SK-N-SH (cell line): ENCODE measurements around the gene NPTX1. TPM values are rescaled to one million over a fixed set of nuclear protein-coding genes. Genes with fewer than 3 reads are reported as not detected.

Experiments used
- CTCF ChIA-PET: fragments of 300-600, 350-600 bp; formaldehyde crosslinking; extraction: SDS; loops from one replicate; lab custom pipeline; 2021; lab: Yijun Ruan, JAX
- POLR2A ChIA-PET: fragments of 350-600 bp; sonication (Branson Sonifier 250); formaldehyde crosslinking; extraction: SDS; loops from one replicate; lab custom pipeline; 2020; ENCODE audit warnings: antibody characterized with exemption, inconsistent platforms; lab: Yijun Ruan, JAX
- DNase-seq: peaks from one replicate; pipeline ENCODE4 v3.0.0; 2012
- H2AFZ ChIP-seq: fragments of 200-600 bp; sonication (generic); 2 replicates; pipeline ENCODE4 v1.8.1; 2016; ENCODE audit warnings: antibody characterized with exemption, mild to moderate bottlenecking, low read depth
- H3F3A ChIP-seq: fragments of 200-600 bp; sonication (generic); replicated peaks from 2 replicates; pipeline ENCODE3; 2016; ENCODE audit warnings: antibody characterized with exemption, mild to moderate bottlenecking; ENCODE audit not compliant: insufficient read depth
- H3K27ac ChIP-seq, 2 experiments: fragments of 200-500 bp in 1 of 2; fragments of 200-600 bp in 1 of 2; sonication (Bioruptor generic) in 1 of 2; sonication (generic), shearing (Covaris generic) in 1 of 2; 2 replicates each; pipeline versions ENCODE4 v1.5.1 to v1.6.1; 2014 to 2016; ENCODE audit warnings: low read depth in 2 of 2, inconsistent platforms in 1 of 2, low read length in 1 of 2, mild to moderate bottlenecking in 1 of 2, mixed read lengths in 1 of 2
- H3K27me3 ChIP-seq: fragments of 200-600 bp; sonication (generic), shearing (Covaris generic); 2 replicates; pipeline ENCODE4 v1.6.1; 2016; ENCODE audit warnings: mixed run types; ENCODE audit not compliant: insufficient read depth
- H3K36me3 ChIP-seq, 2 experiments: fragments of 200-500 bp in 1 of 2; fragments of 200-600 bp in 1 of 2; sonication (Bioruptor generic) in 1 of 2; sonication (generic) in 1 of 2; replicated peaks in 1 of 2; 2 replicates each; pipeline versions ENCODE3 to v1.5.1; 2014 to 2016; ENCODE audit warnings: low read length in 1 of 2, mild to moderate bottlenecking in 1 of 2; ENCODE audit not compliant: insufficient read depth in 2 of 2, control insufficient read depth in 1 of 2
- H3K4me1 ChIP-seq, 2 experiments: fragments of 200-500 bp in 1 of 2; fragments of 200-600 bp in 1 of 2; sonication (Bioruptor generic) in 1 of 2; sonication (generic), shearing (Covaris generic) in 1 of 2; 2 replicates each; pipeline versions ENCODE4 v1.5.1 to v1.6.1; 2014 to 2016; ENCODE audit warnings: low read depth in 1 of 2, low read length in 1 of 2, mixed run types in 1 of 2; ENCODE audit not compliant: insufficient read depth in 2 of 2, control insufficient read depth in 1 of 2
- H3K4me2 ChIP-seq: fragments of 200-600 bp; sonication (generic), shearing (Covaris generic); 2 replicates; pipeline ENCODE4 v1.6.1; 2017; ENCODE audit warnings: mixed run types
- H3K4me3 ChIP-seq, 2 experiments: fragments of 200-500 bp in 1 of 2; fragments of 200-600 bp in 1 of 2; sonication (Bioruptor generic) in 1 of 2; sonication (generic), shearing (Covaris generic) in 1 of 2; 2 replicates each; pipeline versions ENCODE4 v1.5.1 to v1.8.1; 2014 to 2016; ENCODE audit warnings: low read depth in 2 of 2, inconsistent platforms in 1 of 2, low read length in 1 of 2, mild to moderate bottlenecking in 1 of 2, mixed read lengths in 1 of 2, moderate library complexity in 1 of 2
- H3K79me2 ChIP-seq: fragments of 200-600 bp; sonication (generic); 2 replicates; pipeline ENCODE4 v1.8.1; 2017; ENCODE audit warnings: mild to moderate bottlenecking; ENCODE audit not compliant: insufficient read depth
- H3K9ac ChIP-seq: fragments of 200-600 bp; sonication (generic); 2 replicates; pipeline ENCODE4 v1.6.1; 2017; ENCODE audit warnings: mixed run types
- H3K9me2 ChIP-seq: fragments of 200-600 bp; sonication (generic); 2 replicates; pipeline ENCODE4 v1.6.1; 2017; ENCODE audit warnings: mixed run types
- H3K9me3 ChIP-seq: fragments of 200-600 bp; sonication (generic); 2 replicates; pipeline ENCODE4 v1.6.1; 2017; ENCODE audit warnings: mixed run types, mild to moderate bottlenecking, moderate library complexity
- H4K20me1 ChIP-seq: fragments of 200-600 bp; sonication (generic); 2 replicates; pipeline ENCODE4 v1.6.1; 2017; ENCODE audit warnings: mild to moderate bottlenecking, mixed run types; ENCODE audit not compliant: insufficient read depth
- CHD2 ChIP-seq: fragments of 150-350 bp; IDR thresholded peaks from 2 replicates; pipeline ENCODE4 v1.6.1; 2018; ENCODE audit warnings: low read length; ENCODE audit not compliant: partially characterized antibody
- ELF1 ChIP-seq: IDR thresholded peaks from 2 replicates; pipeline ENCODE4 v1.4.0; 2012
- EP300 ChIP-seq, 2 experiments: IDR thresholded peaks; 2 replicates each; pipeline versions ENCODE4 v1.4.0 to v1.6.1; 2012; ENCODE audit warnings: borderline replicate concordance in 1 of 2, low read depth in 1 of 2, low read length in 1 of 2
- FOSL2 ChIP-seq: IDR thresholded peaks from 2 replicates; pipeline ENCODE4 v1.4.0; 2012; ENCODE audit warnings: low read depth, mild to moderate bottlenecking, moderate library complexity, borderline replicate concordance
- FOXM1 ChIP-seq: IDR thresholded peaks from 2 replicates; pipeline ENCODE4 v1.4.0; 2012; ENCODE audit warnings: low read depth, mild to moderate bottlenecking
- GABPA ChIP-seq: IDR thresholded peaks from 2 replicates; pipeline ENCODE4 v1.4.0; 2012; ENCODE audit warnings: low read depth, mild to moderate bottlenecking
- GATA2 ChIP-seq: sonication (generic); formaldehyde crosslinking; IDR thresholded peaks from 2 replicates; pipeline ENCODE4 v1.5.0; 2020; ENCODE audit warnings: mild to moderate bottlenecking, missing genetic modification reagents
- JUND ChIP-seq: IDR thresholded peaks from 2 replicates; pipeline ENCODE4 v1.4.0; 2012
- NFIC ChIP-seq: IDR thresholded peaks from 2 replicates; pipeline ENCODE4 v1.4.0; 2012; ENCODE audit warnings: borderline replicate concordance
- PBX3 ChIP-seq: IDR thresholded peaks from 2 replicates; pipeline ENCODE4; 2012
- RAD21 ChIP-seq: IDR thresholded peaks from 2 replicates; pipeline ENCODE4 v1.6.1; 2012; ENCODE audit warnings: mild to moderate bottlenecking, low read length
- RCOR1 ChIP-seq: fragments of 150-350 bp; IDR thresholded peaks from 2 replicates; pipeline ENCODE4 v1.6.1; 2017; ENCODE audit warnings: antibody characterized with exemption, low read length
- REST ChIP-seq: IDR thresholded peaks from 2 replicates; pipeline ENCODE4 v1.6.1; 2012; ENCODE audit warnings: mild to moderate bottlenecking, low read depth, low read length, moderate library complexity
- RXRA ChIP-seq: IDR thresholded peaks from 2 replicates; pipeline ENCODE4 v1.4.0; 2012; ENCODE audit warnings: low read depth, mild to moderate bottlenecking, borderline replicate concordance
- SMC3 ChIP-seq: IDR thresholded peaks from 2 replicates; pipeline ENCODE4 v1.6.1; 2012; ENCODE audit warnings: low read depth, low read length, improper control_type of control experiment
- TAF1 ChIP-seq: IDR thresholded peaks from 2 replicates; pipeline ENCODE4 v1.6.1; 2012; ENCODE audit warnings: low read depth, mild to moderate bottlenecking, low read length, moderate library complexity, borderline replicate concordance
- TCF12 ChIP-seq: IDR thresholded peaks from 2 replicates; pipeline ENCODE4 v1.4.0; 2012
- TEAD4 ChIP-seq: IDR thresholded peaks from 2 replicates; pipeline ENCODE4 v1.4.0; 2012; ENCODE audit warnings: mild to moderate bottlenecking, borderline replicate concordance; ENCODE audit not compliant: insufficient read depth
- USF1 ChIP-seq: IDR thresholded peaks from 2 replicates; pipeline ENCODE4 v1.4.0; 2012; ENCODE audit warnings: low read depth, borderline replicate concordance
- YY1 ChIP-seq: IDR thresholded peaks from 2 replicates; pipeline ENCODE4 v1.4.0; 2012; ENCODE audit warnings: low read depth, mild to moderate bottlenecking
- ZBTB33 ChIP-seq: IDR thresholded peaks from 2 replicates; pipeline ENCODE4 v1.4.0; 2012; ENCODE audit warnings: low read depth, borderline replicate concordance
- WGBS: methylation state at CpG from one replicate; pipeline ENCODE4 v1.1.6; 2017; ENCODE audit warnings: low lambda C conversion rate; 5-methylcytosine and 5-hydroxymethylcytosine counted together
- polyA plus RNA-seq, 3 experiments: library from polyadenylated mRNA; depleted of rRNA; stranded (reverse); fragments of >200 nt; gene quantifications; 2 replicates each; pipeline ENCODE4 v1.2.3, GENCODE V29; 2012

NPTX1 gene
- polyA plus RNA-seq, 1 of the 3 experiments (the other 2 are of a cell fraction), result 0.05 TPM

- CTCF ChIA-PET, result interaction anchor here (1.2 to 2.8 kb wide), 5 partner anchors 11 to 419 kb away, joined by 4 to 11 read pairs (median 6); no protein-coding TSS in a partner anchor
- no peak for DNase-seq
- H3K27ac ChIP-seq, result no peak overlapping the region
- H3K9ac ChIP-seq, result no peak overlapping the region
- no peaks in the 10 kb centered on the region for H3K79me2 ChIP-seq
- no peak overlapping the region for H3K4me2 ChIP-seq
- H3K9me3 ChIP-seq, result no peaks in the 10 kb centered on the region
- WGBS, result 72% methylated on average over 7 of the region's 7 CpGs
- H3K27me3 ChIP-seq, result peaks cover 77% of the 10 kb centered on the region
- H4K20me1 ChIP-seq, result peaks cover 10% of the 10 kb centered on the region
- POLR2A ChIA-PET, result no interaction called here
- H3K36me3 ChIP-seq, result no peaks in the 10 kb centered on the region
- no peak overlapping the region for H3K4me3 ChIP-seq
- TF ChIP-seq REST (no peak), YY1 (no peak), TEAD4 (no peak), CHD2 (no peak), FOXM1 (no peak), RXRA (no peak), ZBTB33 (no peak), USF1 (no peak), ELF1 (no peak), NFIC (no peak)
- H3K9me2 ChIP-seq, result no peaks in the 10 kb centered on the region
- H3K4me1 ChIP-seq, result peaks cover 0 to 11% of the 10 kb centered on the region in 2 experiments; a peak in 1 of 4 replicates
- no peak overlapping the region for H2AFZ ChIP-seq
- H3F3A ChIP-seq, result no peaks in the 10 kb centered on the region
Observed at GRCh38 chr17:80480248-80480647, 3.8 kb upstream of the NPTX1 start.

- H3K9ac ChIP-seq, result no peak overlapping the region
- no peaks in the 10 kb centered on the region for H3F3A ChIP-seq
- H3K4me1 ChIP-seq, result peaks cover 0 to 14% of the 10 kb centered on the region in 2 experiments; a peak in 1 of 4 replicates
- no peak overlapping the region for H3K27ac ChIP-seq
- H3K36me3 ChIP-seq, result no peaks in the 10 kb centered on the region
- H3K9me2 ChIP-seq, result no peaks in the 10 kb centered on the region
- ChIA-PET CTCF (interaction anchor here (0.8 to 1.0 kb wide), 2 partner anchors 52 to 96 kb away, joined by 4 to 5 read pairs; no protein-coding TSS in a partner anchor), POLR2A (no interaction called here)
- no peaks in the 10 kb centered on the region for H3K9me3 ChIP-seq
- no peaks in the 10 kb centered on the region for H3K79me2 ChIP-seq
- no peak for DNase-seq
- WGBS, result 77% methylated on average over 9 of the region's 9 CpGs
- no peak overlapping the region for H2AFZ ChIP-seq
- H3K27me3 ChIP-seq, result peaks cover 88% of the 10 kb centered on the region
- H3K4me3 ChIP-seq, result no peak overlapping the region
- H4K20me1 ChIP-seq, result peaks cover 14% of the 10 kb centered on the region
- H3K4me2 ChIP-seq, result no peak overlapping the region
- TF ChIP-seq NFIC, result no peak
- TF ChIP-seq SMC3, result no peak
- no peak for TF ChIP-seq USF1
- TF ChIP-seq GABPA, result no peak
- no peak for TF ChIP-seq TEAD4
- TF ChIP-seq FOSL2, result no peak
- TF ChIP-seq JUND, result no peak
- TF ChIP-seq YY1, result no peak
- TF ChIP-seq TCF12, result no peak
- no peak for TF ChIP-seq TAF1
- TF ChIP-seq RAD21, result no peak
- TF ChIP-seq EP300 (IDR thresholded peaks at IDR 0.05; ENCODE audit: borderline replicate concordance in 1 of 2, low read depth in 1 of 2, low read length in 1 of 2), result no peak
- no peak for TF ChIP-seq GATA2 (CRISPR knock-in tag)
- TF ChIP-seq RCOR1, result no peak
- TF ChIP-seq PBX3, result no peak
Observed at GRCh38 chr17:80479246-80479566, 2.8 kb upstream of the NPTX1 start.
